ENCODE data around the gene EHMT2. TPM values are rescaled to one million over a fixed set of nuclear protein-coding genes. Genes with fewer than 3 reads are reported as not detected.

The EHMT2 gene
- total RNA-seq, 1 experiment from 2014 or later: 137 TPM

GRCh38 chr6:31945154-31945506 is 47.6 kb upstream of the EHMT2 start (continued):
- TF ChIP-seq GABPB1 (CRISPR knock-in tag; IDR thresholded peaks at IDR 0.05): no peak
- TF ChIP-seq, protein P1, sequence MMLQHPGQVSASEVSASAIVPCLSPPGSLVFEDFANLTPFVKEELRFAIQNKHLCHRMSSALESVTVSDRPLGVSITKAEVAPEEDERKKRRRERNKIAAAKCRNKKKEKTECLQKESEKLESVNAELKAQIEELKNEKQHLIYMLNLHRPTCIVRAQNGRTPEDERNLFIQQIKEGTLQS (CRISPR knock-in tag; conservative IDR thresholded peaks at IDR 0.05): no peak
- TF ChIP-seq NFE2L1 (CRISPR knock-in tag; IDR thresholded peaks at IDR 0.05): no peak
- no peak for TF ChIP-seq ZNF532 (CRISPR knock-in tag; IDR thresholded peaks at IDR 0.05; ENCODE audit: borderline replicate concordance)
- no peak for TF ChIP-seq ATF1 (CRISPR knock-in tag; IDR thresholded peaks at IDR 0.05)
- TF ChIP-seq ZNF219 (CRISPR knock-in tag; IDR thresholded peaks at IDR 0.05; ENCODE audit: borderline replicate concordance): no peak
- TF ChIP-seq JUN (CRISPR knock-in tag; IDR thresholded peaks at IDR 0.05): no peak
- TF ChIP-seq TEAD4 (CRISPR knock-in tag; IDR thresholded peaks at IDR 0.05): no peak

- Mint-ChIP-seq H3K27ac (no peak overlapping the region), H3K9me3 (no peaks in the 10 kb centered on the region), H3K4me1 (peaks cover 11% of the 10 kb centered on the region), H3K27me3 (ENCODE audit: low read depth) (peaks cover 54% of the 10 kb centered on the region), H3K4me3 (no peak overlapping the region), H3K36me3 (no peaks in the 10 kb centered on the region)
- TF ChIP-seq ZNF121 (CRISPR knock-in tag; IDR thresholded peaks at IDR 0.05) (no peak), ZNF219 (CRISPR knock-in tag; IDR thresholded peaks at IDR 0.05; ENCODE audit: borderline replicate concordance) (no peak), ATF6 (CRISPR knock-in tag; IDR thresholded peaks at IDR 0.05) (no peak), TEAD4 (CRISPR knock-in tag; IDR thresholded peaks at IDR 0.05) (no peak), USF2 (CRISPR knock-in tag; IDR thresholded peaks at IDR 0.05) (no peak), OVOL2 (CRISPR knock-in tag; IDR thresholded peaks at IDR 0.05; ENCODE audit: borderline replicate concordance) (no peak), ERG (CRISPR knock-in tag; IDR thresholded peaks at IDR 0.05) (no peak)
- TF ChIP-seq, protein P2, sequence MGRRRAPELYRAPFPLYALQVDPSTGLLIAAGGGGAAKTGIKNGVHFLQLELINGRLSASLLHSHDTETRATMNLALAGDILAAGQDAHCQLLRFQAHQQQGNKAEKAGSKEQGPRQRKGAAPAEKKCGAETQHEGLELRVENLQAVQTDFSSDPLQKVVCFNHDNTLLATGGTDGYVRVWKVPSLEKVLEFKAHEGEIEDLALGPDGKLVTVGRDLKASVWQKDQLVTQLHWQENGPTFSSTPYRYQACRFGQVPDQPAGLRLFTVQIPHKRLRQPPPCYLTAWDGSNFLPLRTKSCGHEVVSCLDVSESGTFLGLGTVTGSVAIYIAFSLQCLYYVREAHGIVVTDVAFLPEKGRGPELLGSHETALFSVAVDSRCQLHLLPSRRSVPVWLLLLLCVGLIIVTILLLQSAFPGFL (CRISPR knock-in tag; IDR thresholded peaks at IDR 0.05; ENCODE audit: borderline replicate concordance): no peak
- TF ChIP-seq, protein P3, sequence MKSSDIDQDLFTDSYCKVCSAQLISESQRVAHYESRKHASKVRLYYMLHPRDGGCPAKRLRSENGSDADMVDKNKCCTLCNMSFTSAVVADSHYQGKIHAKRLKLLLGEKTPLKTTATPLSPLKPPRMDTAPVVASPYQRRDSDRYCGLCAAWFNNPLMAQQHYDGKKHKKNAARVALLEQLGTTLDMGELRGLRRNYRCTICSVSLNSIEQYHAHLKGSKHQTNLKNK (CRISPR knock-in tag; IDR thresholded peaks at IDR 0.05): no peak
- ATAC-seq: no peak
- no peak for DNase-seq (ENCODE audit: low spot score)
- ChIA-PET CTCF (no interaction called here), POLR2A (no interaction called here)
Measured at GRCh38 chr6:31943742-31944141, 46.2 kb upstream of the EHMT2 start.

Measured in WTC11 (cell line).